Osteoblast (primary cell): ENCODE results near the gene MRPL12. TPM values are rescaled to one million over a fixed set of nuclear protein-coding genes. Genes with fewer than 3 reads are reported as not detected.

ENCODE experiments used
- DNase-seq: peaks from one replicate; pipeline ENCODE4 v3.0.0; 2011; ENCODE audit warnings: low spot score, mixed read lengths; ENCODE audit not compliant: insufficient read length; ENCODE audit errors: missing footprints
- H2AFZ ChIP-seq: 2 replicates; pipeline ENCODE4 v1.6.0; 2011; ENCODE audit warnings: mild to moderate bottlenecking, low read length
- H3K27ac ChIP-seq: 2 replicates; pipeline ENCODE4 v1.5.1; 2011; ENCODE audit warnings: mild to moderate bottlenecking, low read depth, low read length, moderate library complexity
- H3K27me3 ChIP-seq: 2 replicates; pipeline ENCODE4 v1.6.0; 2012; ENCODE audit warnings: mild to moderate bottlenecking, control low read depth, inconsistent platforms, low read length, moderate library complexity; ENCODE audit not compliant: insufficient read depth
- H3K36me3 ChIP-seq: 2 replicates; pipeline ENCODE4 v1.5.1; 2011; ENCODE audit warnings: mild to moderate bottlenecking, low read length, control low read depth, moderate library complexity; ENCODE audit not compliant: insufficient read depth
- H3K4me1 ChIP-seq: 2 replicates; pipeline ENCODE4 v1.5.1; 2011; ENCODE audit warnings: mild to moderate bottlenecking, low read length, control low read depth, moderate library complexity; ENCODE audit not compliant: insufficient read depth
- H3K4me2 ChIP-seq: 2 replicates; pipeline ENCODE4 v1.6.0; 2011; ENCODE audit warnings: mild to moderate bottlenecking, low read length; ENCODE audit not compliant: insufficient read depth
- H3K4me3 ChIP-seq: fragments of 200-600 bp; sonication (generic); 3 replicates; pipeline ENCODE4 v1.5.1; 2012; ENCODE audit warnings: mild to moderate bottlenecking, low read length, inconsistent platforms; ENCODE audit not compliant: insufficient read depth
- H3K79me2 ChIP-seq: 2 replicates; pipeline ENCODE4 v1.6.0; 2012; ENCODE audit warnings: mild to moderate bottlenecking, low read length, control low read depth, inconsistent platforms; ENCODE audit not compliant: insufficient read depth
- H3K9me3 ChIP-seq: 2 replicates; pipeline ENCODE4 v1.5.1; 2011; ENCODE audit warnings: low read depth, low read length, control low read depth
- H4K20me1 ChIP-seq: 2 replicates; pipeline ENCODE4 v1.6.0; 2012; ENCODE audit warnings: mild to moderate bottlenecking, low read length, control low read depth; ENCODE audit not compliant: insufficient read depth
- total RNA-seq: library from RNA; depleted of rRNA; stranded (reverse); fragments of >200 nt; gene quantifications from 2 replicates; pipeline ENCODE4 v1.2.3, GENCODE V29; 2012
- TF ChIP-seq, protein P1 (sequence below): IDR thresholded peaks from 2 replicates; pipeline ENCODE4 v1.5.1; 2011; ENCODE audit warnings: mild to moderate bottlenecking, low read depth, low read length, moderate library complexity; ENCODE audit errors: extremely low read depth

MRPL12 gene
- total RNA-seq, 1 donor, result 6.2 TPM

GRCh38 chr17:81685108-81685507, 18.1 kb upstream of the MRPL12 start:
- Histone ChIP-seq H3K9me3 (no peaks in the 10 kb centered on the region), H3K79me2 (peaks cover 93% of the 10 kb centered on the region), H3K36me3 (peaks cover 51% of the 10 kb centered on the region), H3K4me3 (peak overlapping the region; percentile 97), H3K27ac (peak overlapping the region; percentile 91), H4K20me1 (peaks cover 65% of the 10 kb centered on the region), H3K27me3 (no peaks in the 10 kb centered on the region), H3K4me2 (peak overlapping the region; percentile 91), H2AFZ (no peak overlapping the region), H3K4me1 (peaks cover 23% of the 10 kb centered on the region)
- TF ChIP-seq, protein P1, sequence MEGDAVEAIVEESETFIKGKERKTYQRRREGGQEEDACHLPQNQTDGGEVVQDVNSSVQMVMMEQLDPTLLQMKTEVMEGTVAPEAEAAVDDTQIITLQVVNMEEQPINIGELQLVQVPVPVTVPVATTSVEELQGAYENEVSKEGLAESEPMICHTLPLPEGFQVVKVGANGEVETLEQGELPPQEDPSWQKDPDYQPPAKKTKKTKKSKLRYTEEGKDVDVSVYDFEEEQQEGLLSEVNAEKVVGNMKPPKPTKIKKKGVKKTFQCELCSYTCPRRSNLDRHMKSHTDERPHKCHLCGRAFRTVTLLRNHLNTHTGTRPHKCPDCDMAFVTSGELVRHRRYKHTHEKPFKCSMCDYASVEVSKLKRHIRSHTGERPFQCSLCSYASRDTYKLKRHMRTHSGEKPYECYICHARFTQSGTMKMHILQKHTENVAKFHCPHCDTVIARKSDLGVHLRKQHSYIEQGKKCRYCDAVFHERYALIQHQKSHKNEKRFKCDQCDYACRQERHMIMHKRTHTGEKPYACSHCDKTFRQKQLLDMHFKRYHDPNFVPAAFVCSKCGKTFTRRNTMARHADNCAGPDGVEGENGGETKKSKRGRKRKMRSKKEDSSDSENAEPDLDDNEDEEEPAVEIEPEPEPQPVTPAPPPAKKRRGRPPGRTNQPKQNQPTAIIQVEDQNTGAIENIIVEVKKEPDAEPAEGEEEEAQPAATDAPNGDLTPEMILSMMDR, result no peak
- peak; percentile 99 for DNase-seq

DNA sequence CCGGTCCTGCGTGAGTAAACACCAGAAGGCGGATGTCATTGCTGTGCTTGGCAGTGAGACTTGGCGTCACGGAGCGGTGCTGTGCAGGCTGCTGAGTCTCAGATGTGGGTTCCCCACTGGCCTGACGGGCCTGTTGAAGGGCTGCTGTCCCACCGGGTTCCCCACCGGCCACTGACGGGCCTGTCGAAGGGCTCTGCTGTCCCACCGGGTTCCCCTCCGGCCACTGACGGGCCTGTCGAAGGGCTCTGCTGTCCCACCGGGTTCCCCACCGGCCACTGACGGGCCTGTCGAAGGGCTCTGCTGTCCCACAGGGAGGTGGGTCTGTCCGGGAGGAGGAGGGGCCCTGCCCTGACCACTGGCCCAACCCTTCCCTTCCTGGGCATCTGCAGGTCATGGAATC, 16.6 kb upstream of the MRPL12 start:
- H3K27ac ChIP-seq, result no peak overlapping the region
- peaks cover 96% of the 10 kb centered on the region for H3K79me2 ChIP-seq
- peaks cover 23% of the 10 kb centered on the region for H3K4me1 ChIP-seq
- H3K27me3 ChIP-seq, result no peaks in the 10 kb centered on the region
- H4K20me1 ChIP-seq, result peaks cover 75% of the 10 kb centered on the region
- H3K4me3 ChIP-seq, result no peak overlapping the region
- no peak overlapping the region for H3K4me2 ChIP-seq
- no peak overlapping the region for H2AFZ ChIP-seq
- TF ChIP-seq, protein P1, result no peak
- no peak for DNase-seq
- no peaks in the 10 kb centered on the region for H3K9me3 ChIP-seq
- peaks cover 62% of the 10 kb centered on the region for H3K36me3 ChIP-seq

- H3K36me3 ChIP-seq, result peaks cover 74% of the 10 kb centered on the region
- no peak overlapping the region for H3K27ac ChIP-seq
- TF ChIP-seq, protein P1, result no peak
- H3K4me1 ChIP-seq, result peaks cover 14% of the 10 kb centered on the region
- H3K4me3 ChIP-seq, result no peak overlapping the region
- H4K20me1 ChIP-seq, result peaks cover 72% of the 10 kb centered on the region
- DNase-seq, result peak; percentile 81
- peaks cover 93% of the 10 kb centered on the region for H3K79me2 ChIP-seq
- no peaks in the 10 kb centered on the region for H3K9me3 ChIP-seq
- no peak overlapping the region for H3K4me2 ChIP-seq
- H3K27me3 ChIP-seq, result no peaks in the 10 kb centered on the region
- no peak overlapping the region for H2AFZ ChIP-seq
Measured at GRCh38 chr17:81687770-81688541, 15.2 kb upstream of the MRPL12 start.

DNA sequence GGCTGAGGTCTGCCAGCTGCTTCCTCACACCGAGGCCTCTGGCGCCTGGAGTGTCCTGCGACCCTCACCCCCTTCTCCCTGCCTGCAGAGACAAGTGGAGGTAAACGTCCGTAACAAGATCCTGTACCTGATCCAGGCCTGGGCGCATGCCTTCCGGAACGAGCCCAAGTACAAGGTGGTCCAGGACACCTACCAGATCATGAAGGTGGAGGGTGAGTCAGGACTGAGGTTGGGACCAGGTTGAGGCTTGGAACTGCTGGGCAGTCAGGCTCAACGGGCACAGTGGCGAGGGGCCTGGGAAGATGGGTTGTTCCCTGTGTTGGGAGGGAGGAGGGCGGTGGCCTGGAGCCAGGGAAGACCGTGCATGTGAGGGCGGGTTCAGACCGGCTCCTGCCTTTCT, 14.6 kb upstream of the MRPL12 start:
- H3K27me3 ChIP-seq, result no peaks in the 10 kb centered on the region
- H3K79me2 ChIP-seq, result peaks cover 93% of the 10 kb centered on the region
- peaks cover 14% of the 10 kb centered on the region for H3K4me1 ChIP-seq
- H3K4me2 ChIP-seq, result no peak overlapping the region
- peaks cover 75% of the 10 kb centered on the region for H4K20me1 ChIP-seq
- no peak overlapping the region for H3K4me3 ChIP-seq
- peaks cover 79% of the 10 kb centered on the region for H3K36me3 ChIP-seq
- no peak overlapping the region for H2AFZ ChIP-seq
- no peaks in the 10 kb centered on the region for H3K9me3 ChIP-seq
- no peak overlapping the region for H3K27ac ChIP-seq
- TF ChIP-seq, protein P1, result no peak
- DNase-seq, result no peak
